ENCODE measurements around the gene SUN2. TPM values are rescaled to one million over a fixed set of nuclear protein-coding genes. Genes with fewer than 3 reads are reported as not detected.

The SUN2 gene
- total and polyA plus RNA-seq, 2 donors (not counting 3 experiments of a cell fraction or from before 2014, with no cell fraction given), result 76.7 to 133 TPM

DNA sequence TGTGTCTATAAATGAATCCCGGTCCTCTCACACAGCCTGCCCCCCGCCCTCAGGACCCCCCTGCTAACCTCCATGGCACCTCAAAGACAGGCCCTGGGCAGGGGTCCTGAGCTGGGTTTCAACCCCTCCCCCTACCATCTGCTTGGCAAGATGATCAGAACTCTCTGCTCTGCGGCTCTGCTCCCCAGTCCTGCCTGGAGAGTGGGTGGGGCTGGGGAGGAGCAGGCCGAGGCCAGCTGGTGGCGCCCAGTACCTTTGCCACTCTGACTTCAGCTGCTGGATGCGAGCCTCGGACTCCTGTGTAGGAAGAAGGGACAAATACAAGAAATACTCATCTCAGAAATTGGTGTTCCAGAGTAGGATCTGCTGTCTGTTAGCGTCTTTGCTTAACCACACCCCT, 15.0 kb downstream of the SUN2 start:
- TF ChIP-seq, protein P1, sequence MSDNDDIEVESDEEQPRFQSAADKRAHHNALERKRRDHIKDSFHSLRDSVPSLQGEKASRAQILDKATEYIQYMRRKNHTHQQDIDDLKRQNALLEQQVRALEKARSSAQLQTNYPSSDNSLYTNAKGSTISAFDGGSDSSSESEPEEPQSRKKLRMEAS (IDR thresholded peaks at IDR 0.05; ENCODE audit: insufficient read depth, insufficient read length), result no peak
- TF ChIP-seq POLR2A (IDR thresholded peaks at IDR 0.05; ENCODE audit: low read depth, low read length) (no peak), JUN (IDR thresholded peaks at IDR 0.05; ENCODE audit: borderline replicate concordance, insufficient read depth, insufficient read length, low read depth) (no peak), FOS (IDR thresholded peaks at IDR 0.05; ENCODE audit: borderline replicate concordance, insufficient read depth, low read length) (no peak), EZH2 (IDR thresholded peaks at IDR 0.05; ENCODE audit: borderline replicate concordance, low read depth, low read length, severe bottlenecking) (no peak), GATA2 (IDR thresholded peaks at IDR 0.05; ENCODE audit: insufficient read depth, insufficient read length, low read depth, low read length) (no peak), POLR2AphosphoS5 (IDR thresholded peaks at IDR 0.05; ENCODE audit: insufficient read depth, low read depth, low read length) (no peak), MYC (IDR thresholded peaks at IDR 0.05; ENCODE audit: low read depth, low read length) (no peak)
- TF ChIP-seq, protein P2, sequence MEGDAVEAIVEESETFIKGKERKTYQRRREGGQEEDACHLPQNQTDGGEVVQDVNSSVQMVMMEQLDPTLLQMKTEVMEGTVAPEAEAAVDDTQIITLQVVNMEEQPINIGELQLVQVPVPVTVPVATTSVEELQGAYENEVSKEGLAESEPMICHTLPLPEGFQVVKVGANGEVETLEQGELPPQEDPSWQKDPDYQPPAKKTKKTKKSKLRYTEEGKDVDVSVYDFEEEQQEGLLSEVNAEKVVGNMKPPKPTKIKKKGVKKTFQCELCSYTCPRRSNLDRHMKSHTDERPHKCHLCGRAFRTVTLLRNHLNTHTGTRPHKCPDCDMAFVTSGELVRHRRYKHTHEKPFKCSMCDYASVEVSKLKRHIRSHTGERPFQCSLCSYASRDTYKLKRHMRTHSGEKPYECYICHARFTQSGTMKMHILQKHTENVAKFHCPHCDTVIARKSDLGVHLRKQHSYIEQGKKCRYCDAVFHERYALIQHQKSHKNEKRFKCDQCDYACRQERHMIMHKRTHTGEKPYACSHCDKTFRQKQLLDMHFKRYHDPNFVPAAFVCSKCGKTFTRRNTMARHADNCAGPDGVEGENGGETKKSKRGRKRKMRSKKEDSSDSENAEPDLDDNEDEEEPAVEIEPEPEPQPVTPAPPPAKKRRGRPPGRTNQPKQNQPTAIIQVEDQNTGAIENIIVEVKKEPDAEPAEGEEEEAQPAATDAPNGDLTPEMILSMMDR (IDR thresholded peaks at IDR 0.05; ENCODE audit: extremely low read depth in 1 of 2, insufficient read depth in 1 of 2, low read depth in 1 of 2, low read length in 2 of 2), result no peak
- no peaks in the 10 kb centered on the region for H3K9me3 ChIP-seq (replicated peaks; ENCODE audit: control insufficient read depth, insufficient read depth, low read length)
- H3K27ac ChIP-seq (ENCODE audit: insufficient read depth, low read depth, low read length), result no peak overlapping the region
- H3K9me1 ChIP-seq (replicated peaks; ENCODE audit: control insufficient read depth, extremely low read depth, insufficient read depth, low read length), result no peaks in the 10 kb centered on the region
- CTCF ChIA-PET, result interaction anchor here (1.5 kb wide), 1 partner anchor 16 kb away, joined by 4 read pairs; no protein-coding TSS in a partner anchor
- no peak overlapping the region for H3K4me3 ChIP-seq (replicated peaks in 1 of 3; ENCODE audit: insufficient read depth in 1 of 3, low read depth in 1 of 3, low read length in 3 of 3)
- H3K4me2 ChIP-seq (ENCODE audit: insufficient read depth, low read length), result no peak overlapping the region
- POLR2A ChIA-PET, result no interaction called here
- H3K36me3 ChIP-seq (ENCODE audit: control insufficient read depth in 2 of 2, extremely low read depth in 1 of 2, insufficient read depth in 2 of 2, low read length in 2 of 2), result peaks cover 17 to 66% of the 10 kb centered on the region in 2 experiments
- no peak for FAIRE-seq
- H3K79me2 ChIP-seq (ENCODE audit: control insufficient read depth, insufficient read depth, low read length), result no peaks in the 10 kb centered on the region
- no peaks in the 10 kb centered on the region for H3K4me1 ChIP-seq (ENCODE audit: control insufficient read depth, extremely low read depth, insufficient read depth, low read length)
- no TSS peak for BruUV-seq (replicated peaks)
- H3K27me3 ChIP-seq (ENCODE audit: control insufficient read depth in 2 of 2, insufficient read depth in 2 of 2, low read length in 2 of 2), result no peaks in the 10 kb centered on the region
- dilution Hi-C loops (cut with MboI; ENCODE audit: extremely low pct_ligation_motif_present, low sequenced_read_pairs) (no loop called here), intact Hi-C loops (cut with micrococcal nuclease) (no loop called here)
- H3K9ac ChIP-seq (replicated peaks; ENCODE audit: extremely low read depth, insufficient read depth, low read length), result no peak overlapping the region
- no peak overlapping the region for H2AFZ ChIP-seq (ENCODE audit: low read depth, low read length)
- no peaks in the 10 kb centered on the region for H4K20me1 ChIP-seq (replicated peaks; ENCODE audit: control insufficient read depth, extremely low read depth, insufficient read depth, low read length)
- DNase-seq (ENCODE audit: low read depth, low spot score), result no peak
